ENCODE measurements around the gene ARPC4.

ARPC4 gene

DNA sequence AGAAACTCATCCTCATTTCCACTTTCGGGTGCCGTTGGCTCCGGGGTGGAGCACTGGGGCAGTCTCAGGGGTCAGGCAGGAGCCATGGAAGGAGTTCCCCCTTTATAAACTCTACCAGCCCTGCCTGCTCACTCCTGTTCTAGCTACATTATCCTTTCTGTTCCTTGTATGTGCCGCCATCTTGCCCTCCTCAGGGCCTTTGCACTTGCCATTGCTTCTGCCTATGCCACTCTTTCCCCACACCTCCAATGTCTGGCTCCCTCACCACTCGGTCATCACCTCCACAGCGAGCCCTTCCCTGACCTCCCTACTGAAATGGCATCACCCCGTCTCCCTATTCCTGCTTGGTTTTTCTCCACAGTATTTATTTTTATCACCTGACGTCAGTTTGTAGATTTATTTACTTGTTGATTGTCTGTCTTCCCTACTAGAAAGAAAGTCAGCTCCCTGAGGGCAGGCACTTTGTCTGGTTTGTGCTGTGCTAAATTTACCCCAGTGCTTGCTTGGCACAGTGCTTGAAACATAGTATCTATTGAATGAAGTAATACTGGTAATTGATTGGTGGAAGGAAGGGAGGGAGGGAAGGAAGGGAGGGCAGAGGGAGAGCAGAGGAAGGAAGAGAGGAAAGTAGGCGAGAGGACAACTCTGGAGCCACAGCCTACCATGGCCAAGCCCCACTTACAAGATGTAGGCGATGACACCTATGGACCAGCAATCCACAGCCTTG, 31.9 kb upstream of the ARPC4 start:
- no peak overlapping the region for H3K4me2 ChIP-seq (ENCODE audit: low read depth, low read length)
- no peak overlapping the region for H3K9ac ChIP-seq (ENCODE audit: low read length)
- no peak overlapping the region for H3K4me3 ChIP-seq (ENCODE audit: low read length)
- no peak overlapping the region for H2AFZ ChIP-seq (ENCODE audit: low read length)
- no peak for DNase-seq
- H3K4me1 ChIP-seq (ENCODE audit: low read length) = no peaks in the 10 kb centered on the region
- no peaks in the 10 kb centered on the region for H3K27me3 ChIP-seq (replicated peaks; ENCODE audit: insufficient read depth, low read length)
- no peaks in the 10 kb centered on the region for H4K20me1 ChIP-seq (ENCODE audit: insufficient read depth, low read length)
- H3K27ac ChIP-seq (ENCODE audit: low read length) = no peak overlapping the region
- no peaks in the 10 kb centered on the region for H3K9me2 ChIP-seq (replicated peaks; ENCODE audit: insufficient read depth, low read length)
- H3F3A ChIP-seq (ENCODE audit: insufficient read depth, low read length) = no peaks in the 10 kb centered on the region
- no peaks in the 10 kb centered on the region for H3K79me2 ChIP-seq (ENCODE audit: low read length)
- no peaks in the 10 kb centered on the region for H3K9me3 ChIP-seq (replicated peaks; ENCODE audit: insufficient read depth, low read length)
- H3K36me3 ChIP-seq (replicated peaks; ENCODE audit: insufficient read depth, low read length) = no peaks in the 10 kb centered on the region
- no peak for TF ChIP-seq EZH2 (optimal IDR thresholded peaks at IDR 0.05; ENCODE audit: low read depth, low read length)
- TF ChIP-seq, protein P1, sequence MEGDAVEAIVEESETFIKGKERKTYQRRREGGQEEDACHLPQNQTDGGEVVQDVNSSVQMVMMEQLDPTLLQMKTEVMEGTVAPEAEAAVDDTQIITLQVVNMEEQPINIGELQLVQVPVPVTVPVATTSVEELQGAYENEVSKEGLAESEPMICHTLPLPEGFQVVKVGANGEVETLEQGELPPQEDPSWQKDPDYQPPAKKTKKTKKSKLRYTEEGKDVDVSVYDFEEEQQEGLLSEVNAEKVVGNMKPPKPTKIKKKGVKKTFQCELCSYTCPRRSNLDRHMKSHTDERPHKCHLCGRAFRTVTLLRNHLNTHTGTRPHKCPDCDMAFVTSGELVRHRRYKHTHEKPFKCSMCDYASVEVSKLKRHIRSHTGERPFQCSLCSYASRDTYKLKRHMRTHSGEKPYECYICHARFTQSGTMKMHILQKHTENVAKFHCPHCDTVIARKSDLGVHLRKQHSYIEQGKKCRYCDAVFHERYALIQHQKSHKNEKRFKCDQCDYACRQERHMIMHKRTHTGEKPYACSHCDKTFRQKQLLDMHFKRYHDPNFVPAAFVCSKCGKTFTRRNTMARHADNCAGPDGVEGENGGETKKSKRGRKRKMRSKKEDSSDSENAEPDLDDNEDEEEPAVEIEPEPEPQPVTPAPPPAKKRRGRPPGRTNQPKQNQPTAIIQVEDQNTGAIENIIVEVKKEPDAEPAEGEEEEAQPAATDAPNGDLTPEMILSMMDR (IDR thresholded peaks at IDR 0.05; ENCODE audit: low read length) = no peak
- no peak for TF ChIP-seq EZH2phosphoT487 (IDR thresholded peaks at IDR 0.05; ENCODE audit: low read length)

DNA sequence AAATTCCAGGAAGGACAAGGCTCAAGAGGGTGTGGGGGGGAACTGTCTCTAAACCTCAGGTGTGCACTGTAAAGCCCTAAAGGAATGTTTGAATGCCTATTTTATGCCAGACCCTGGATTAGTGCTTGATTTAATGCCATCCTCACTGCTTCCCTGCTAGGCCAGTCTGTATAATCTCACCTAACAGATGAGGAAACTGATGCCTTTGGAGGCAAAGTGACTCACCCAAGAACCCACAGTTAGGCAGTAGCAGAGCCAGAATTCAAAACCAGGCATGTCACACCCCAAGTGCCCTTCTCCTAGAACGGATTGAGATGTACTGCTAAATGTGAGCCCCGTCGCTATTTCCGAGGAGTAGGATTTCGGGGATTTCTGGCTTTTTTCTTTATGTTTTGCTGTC, 31.0 kb upstream of the ARPC4 start:
- H3K9me2 ChIP-seq (replicated peaks; ENCODE audit: insufficient read depth, low read length) = no peaks in the 10 kb centered on the region

DNA sequence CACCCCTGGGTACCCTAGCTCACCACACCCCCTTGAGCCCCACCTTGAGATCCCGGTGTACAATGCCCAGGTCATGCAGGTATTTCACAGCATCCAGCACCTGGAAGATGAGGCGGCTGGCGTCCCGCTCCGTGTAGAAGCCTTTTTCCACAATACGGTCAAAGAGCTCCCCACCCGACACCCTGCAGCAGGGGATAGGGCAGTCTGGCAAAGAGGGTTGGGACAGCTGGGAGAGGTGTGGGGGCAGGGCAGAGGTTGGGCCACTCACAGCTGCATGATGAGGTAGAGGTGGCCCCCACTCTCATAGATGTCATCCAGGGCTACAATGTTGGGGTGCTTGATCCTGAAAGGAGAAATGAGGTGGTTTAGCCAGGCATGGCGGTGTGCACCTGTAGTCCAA, 30.0 kb upstream of the ARPC4 start:
- H3K36me3 ChIP-seq (replicated peaks; ENCODE audit: insufficient read depth, low read length) = no peaks in the 10 kb centered on the region
- no peak overlapping the region for H3K4me3 ChIP-seq (ENCODE audit: low read length)
- no peak overlapping the region for H3K27ac ChIP-seq (ENCODE audit: low read length)
- H3K9me3 ChIP-seq (replicated peaks; ENCODE audit: insufficient read depth, low read length) = no peaks in the 10 kb centered on the region
- no peak overlapping the region for H3K9ac ChIP-seq (ENCODE audit: low read length)
- H3K79me2 ChIP-seq (ENCODE audit: low read length) = no peaks in the 10 kb centered on the region
- no peak for DNase-seq
- no peak overlapping the region for H2AFZ ChIP-seq (ENCODE audit: low read length)
- H3K9me2 ChIP-seq (replicated peaks; ENCODE audit: insufficient read depth, low read length) = no peaks in the 10 kb centered on the region
- no peak overlapping the region for H3K4me2 ChIP-seq (ENCODE audit: low read depth, low read length)
- no peaks in the 10 kb centered on the region for H4K20me1 ChIP-seq (ENCODE audit: insufficient read depth, low read length)
- no peaks in the 10 kb centered on the region for H3K27me3 ChIP-seq (replicated peaks; ENCODE audit: insufficient read depth, low read length)
- H3K4me1 ChIP-seq (ENCODE audit: low read length) = no peaks in the 10 kb centered on the region
- no peaks in the 10 kb centered on the region for H3F3A ChIP-seq (ENCODE audit: insufficient read depth, low read length)
- TF ChIP-seq EZH2 (optimal IDR thresholded peaks at IDR 0.05; ENCODE audit: low read depth, low read length) = no peak
- TF ChIP-seq, protein P1 (IDR thresholded peaks at IDR 0.05; ENCODE audit: low read length) = no peak
- no peak for TF ChIP-seq EZH2phosphoT487 (IDR thresholded peaks at IDR 0.05; ENCODE audit: low read length)

More for the DNA sequence above, 31.0 kb upstream of the ARPC4 start:
- Histone ChIP-seq H3K4me2 (ENCODE audit: low read depth, low read length) (no peak overlapping the region), H3K79me2 (ENCODE audit: low read length) (no peaks in the 10 kb centered on the region), H3K27me3 (replicated peaks; ENCODE audit: insufficient read depth, low read length) (no peaks in the 10 kb centered on the region), H3F3A (ENCODE audit: insufficient read depth, low read length) (no peaks in the 10 kb centered on the region), H3K9me3 (replicated peaks; ENCODE audit: insufficient read depth, low read length) (no peaks in the 10 kb centered on the region), H4K20me1 (ENCODE audit: insufficient read depth, low read length) (no peaks in the 10 kb centered on the region), H3K27ac (ENCODE audit: low read length) (no peak overlapping the region), H3K9ac (ENCODE audit: low read length) (no peak overlapping the region), H2AFZ (ENCODE audit: low read length) (no peak overlapping the region), H3K4me1 (ENCODE audit: low read length) (no peaks in the 10 kb centered on the region), H3K36me3 (replicated peaks; ENCODE audit: insufficient read depth, low read length) (no peaks in the 10 kb centered on the region), H3K4me3 (ENCODE audit: low read length) (no peak overlapping the region)
- TF ChIP-seq EZH2phosphoT487 (IDR thresholded peaks at IDR 0.05; ENCODE audit: low read length) (no peak), EZH2 (optimal IDR thresholded peaks at IDR 0.05; ENCODE audit: low read depth, low read length) (no peak)
- TF ChIP-seq, protein P1 (IDR thresholded peaks at IDR 0.05; ENCODE audit: low read length) = no peak
- DNase-seq = no peak

Data from MM.1S (cell line).